Stimulated activated CD8-positive, alpha-beta memory T cell treated with anti-CD3 and anti-CD28 coated beads, Interleukin-7, amount 100 ng/mL, for 48 hours (primary cell): ENCODE measurements around the gene TJAP1.

Experiments
- DNase-seq, 2 donors: peaks; one replicate each; pipeline ENCODE4 v3.0.0-alpha.2; 2020; ENCODE audit warnings: low read depth in 1 of 2; ENCODE audit errors: extremely low read depth in 1 of 2

Gene TJAP1

DNA sequence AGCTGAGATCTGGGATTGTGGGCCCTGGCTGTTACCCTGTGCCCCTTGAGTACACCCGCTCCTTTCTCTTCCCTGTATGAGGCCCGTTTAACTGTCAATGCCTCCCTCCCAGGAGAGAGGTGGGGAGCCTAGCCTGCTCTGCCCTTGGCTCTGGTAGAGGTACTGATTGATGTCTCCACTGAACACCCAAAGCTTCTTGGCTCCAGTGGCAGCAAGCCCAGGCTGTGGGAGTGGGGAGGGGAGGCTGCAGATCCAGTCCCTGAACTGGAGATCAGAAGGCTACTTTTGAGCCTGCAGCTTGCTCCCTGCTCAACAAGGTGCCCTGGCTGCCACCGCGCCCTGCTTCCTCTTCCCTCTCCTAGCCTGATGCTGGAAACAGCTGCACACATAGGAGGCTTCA, 25.3 kb downstream of the TJAP1 start:
- DNase-seq = no peak

DNA sequence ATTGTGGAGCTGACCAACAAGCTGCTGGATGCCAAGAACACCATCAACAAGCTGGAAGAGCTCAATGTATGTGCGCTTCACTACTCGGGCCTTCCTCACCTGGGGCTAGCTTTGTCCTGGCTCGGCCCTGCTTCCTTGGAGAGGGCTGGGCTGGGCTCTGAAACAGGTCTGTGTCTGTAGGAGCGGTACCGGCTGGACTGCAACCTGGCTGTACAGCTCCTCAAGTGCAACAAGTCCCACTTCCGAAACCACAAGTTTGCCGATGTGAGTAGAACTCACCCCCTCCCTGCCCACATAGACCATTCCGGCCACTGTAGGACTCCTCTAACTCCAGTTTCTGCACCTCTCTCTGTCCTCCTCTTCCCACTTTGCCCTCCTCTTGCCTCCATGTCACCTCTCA, 26.1 kb downstream of the TJAP1 start:
- DNase-seq = no peak

- DNase-seq = no peak
These were observed 27.6 kb downstream of the TJAP1 start for GRCh38 chr6:43504756-43505593.

DNA sequence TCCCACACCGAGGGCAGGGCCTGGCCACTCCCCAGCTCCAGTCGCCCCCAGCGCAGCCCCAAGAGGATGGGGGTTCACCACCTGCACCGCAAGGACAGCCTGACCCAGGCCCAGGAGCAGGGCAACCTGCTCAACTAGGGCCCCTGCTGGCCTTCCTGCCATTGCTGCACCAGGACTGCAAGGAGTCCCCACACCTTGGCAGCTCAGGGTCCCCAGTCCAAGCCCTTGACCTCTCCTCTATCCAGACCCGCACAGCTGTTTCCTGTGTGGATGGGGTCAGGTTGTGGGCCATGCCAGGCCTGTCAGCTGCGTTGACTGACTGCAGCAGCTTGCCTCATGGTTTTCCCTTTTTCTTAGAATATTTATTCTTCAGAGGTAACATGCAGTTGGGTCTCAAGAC, 28.3 kb downstream of the TJAP1 start:
- no peak for DNase-seq

DNA sequence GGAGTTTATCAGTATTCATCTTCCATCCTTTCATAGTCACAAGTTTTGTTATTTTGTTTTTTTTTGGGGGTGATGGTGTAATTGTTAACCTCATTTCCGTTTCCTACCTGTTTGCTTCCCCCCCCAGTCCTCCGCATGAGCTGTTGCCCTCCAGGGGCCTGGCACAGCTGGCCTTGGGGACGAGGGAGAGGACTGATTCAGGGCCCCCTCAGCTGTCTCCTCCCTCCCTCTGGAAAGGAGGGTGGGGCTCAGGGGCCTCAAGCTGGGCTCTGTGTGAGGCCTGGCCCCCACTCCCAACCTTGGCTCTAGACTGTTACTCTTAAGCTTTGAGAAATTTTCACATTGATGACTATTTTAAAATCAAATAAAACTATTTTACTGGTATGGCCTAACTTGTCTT, 28.8 kb downstream of the TJAP1 start:
- DNase-seq = no peak

GRCh38 chr6:43506667-43507471, 29.5 kb downstream of the TJAP1 start:
- peak; percentile 49 to 61 for DNase-seq

DNA sequence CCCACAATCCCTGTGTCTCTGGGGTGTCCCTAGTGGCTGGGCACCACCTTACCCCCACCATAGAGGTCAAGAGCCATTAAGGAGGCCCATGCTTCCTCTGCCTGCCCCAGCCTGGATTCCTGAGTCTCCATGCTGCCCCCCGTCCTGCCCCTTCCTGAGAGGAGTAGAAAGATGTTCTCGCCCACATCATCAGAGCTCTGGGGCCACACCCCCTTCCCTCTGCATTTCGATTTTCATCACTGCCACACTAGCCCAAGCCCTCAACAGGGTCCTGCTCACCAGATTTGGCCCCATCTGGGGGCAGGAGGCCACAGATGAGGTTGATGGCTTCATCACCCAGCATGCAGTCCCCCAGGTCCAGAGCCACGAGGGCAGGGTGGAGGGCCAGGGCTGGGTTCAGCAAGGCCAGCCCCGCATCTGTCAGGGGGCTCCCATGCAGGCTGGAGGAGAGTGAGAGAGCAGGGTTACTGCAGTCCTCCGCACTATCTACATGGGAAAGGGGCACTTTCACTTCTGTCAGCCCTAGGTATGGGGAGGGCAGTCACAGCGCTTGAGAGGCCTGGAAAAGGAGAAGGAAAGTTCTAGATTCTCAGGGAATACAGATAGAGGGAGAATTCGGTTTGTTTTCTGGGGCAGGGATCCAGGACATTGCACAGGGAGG, 31.2 kb downstream of the TJAP1 start:
- no peak for DNase-seq

GRCh38 chr6:43509142-43509983, 32.0 kb downstream of the TJAP1 start:
- DNase-seq = no peak

GRCh38 chr6:43509984-43510826, 32.8 kb downstream of the TJAP1 start, which contains the start of gene LRRC73:
Gene LRRC73, minus strand, starts transcription at chr6:43510346. Its CDS starts 561 bp downstream, at chr6:43509785.
- peak; percentile 46 to 63 for DNase-seq

DNA sequence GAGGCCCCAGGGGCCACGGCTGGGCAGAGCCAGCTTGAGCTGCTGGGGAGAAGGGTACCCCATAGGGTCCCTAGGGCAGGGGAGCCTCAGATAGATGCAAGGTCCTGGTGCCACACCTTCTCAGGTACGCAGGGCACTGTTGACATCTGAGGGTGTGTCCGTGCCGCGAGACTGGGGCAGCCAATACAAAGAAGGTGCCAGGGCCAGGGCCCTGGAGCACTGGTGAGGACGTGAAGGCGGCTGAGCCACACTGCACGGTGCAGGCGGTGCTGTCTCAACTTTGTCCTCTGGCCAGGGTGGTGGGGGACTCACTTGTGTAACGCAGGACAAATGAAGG, 33.4 kb downstream of the TJAP1 start:
- DNase-seq = no peak

- no peak for DNase-seq
These were observed 34.5 kb downstream of the TJAP1 start for GRCh38 chr6:43511824-43512415.

GRCh38 chr6:43515808-43516207, 38.4 kb downstream of the TJAP1 start:
- no peak for DNase-seq

DNA sequence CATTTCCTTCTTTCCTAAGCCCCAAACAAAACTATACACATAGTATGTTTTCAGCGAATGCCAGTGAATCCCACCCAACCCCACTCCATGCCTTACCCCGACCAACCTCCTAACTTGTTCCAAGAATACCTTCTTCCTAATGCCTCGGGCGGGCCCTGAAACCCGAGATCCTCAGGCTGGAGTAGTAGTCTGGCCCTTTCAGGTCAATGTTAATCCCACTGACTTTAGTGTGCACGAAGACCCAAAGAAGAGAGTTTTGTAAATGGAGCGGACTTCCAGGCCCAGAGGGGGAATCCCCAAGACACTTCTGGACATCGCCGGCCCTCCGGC, 39.0 kb downstream of the TJAP1 start:
- DNase-seq = no peak

DNA sequence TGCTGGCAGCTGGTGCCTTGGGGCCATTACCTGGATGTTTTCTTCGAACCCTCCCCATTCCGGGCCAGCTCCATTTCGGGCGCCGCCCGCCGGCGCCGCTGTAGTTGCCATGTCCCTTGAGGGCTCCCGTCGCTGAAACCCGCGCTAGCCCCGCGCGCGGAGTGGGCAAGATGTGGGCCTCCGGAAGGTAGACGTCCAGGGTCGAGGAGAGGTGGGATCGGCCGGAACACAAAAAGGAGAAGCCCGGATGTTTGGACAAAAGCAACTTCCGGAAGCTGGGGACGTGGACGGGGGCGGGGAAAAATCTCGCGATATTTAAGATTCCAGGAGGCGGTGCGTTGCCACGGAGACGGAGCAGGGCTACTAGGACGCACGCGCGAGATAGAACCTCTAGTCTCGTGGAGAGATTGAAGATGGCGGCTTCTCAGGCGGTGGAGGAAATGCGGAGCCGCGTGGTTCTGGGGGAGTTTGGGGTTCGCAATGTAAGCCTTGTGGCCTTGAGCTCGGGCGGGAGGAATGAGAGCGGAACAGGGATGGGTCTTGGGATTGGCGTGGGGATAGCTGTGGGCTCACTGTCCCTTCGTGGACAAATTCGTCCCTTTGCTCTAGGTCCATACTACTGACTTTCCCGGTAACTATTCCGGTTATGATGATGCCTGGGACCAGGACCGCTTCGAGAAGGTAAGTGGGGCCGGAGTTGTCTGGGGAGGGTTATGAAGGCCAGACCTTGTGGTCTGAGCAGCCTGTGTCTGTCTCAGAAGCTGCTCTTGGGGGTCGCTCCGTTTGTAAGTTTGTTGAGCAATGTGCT, 39.5 kb downstream of the TJAP1 start, which contains the start of the genes POLR1C and YIPF3:
TSS of gene POLR1C (plus strand) at position 393 of the 808 bp plus-strand sequence. CDS start at position 414, 21 bp downstream.
TSS of gene YIPF3 (minus strand) at position 230 of the 808 bp plus-strand sequence. CDS start at position 111, 119 bp downstream.
- DNase-seq = peak; percentile 88 to 97

- DNase-seq = no peak
These were observed 40.4 kb downstream of the TJAP1 start for GRCh38 chr6:43517505-43518357.

GRCh38 chr6:43520097-43520496, 42.7 kb downstream of the TJAP1 start:
- no peak for DNase-seq

- DNase-seq = no peak
These were observed 44.5 kb downstream of the TJAP1 start for GRCh38 chr6:43521836-43522235.
